Measurements from ENCODE around the gene WDR70.
"Not testable (repeated sequence)": the region's sequence is repeated elsewhere in the genome, so short reads cannot be mapped to it uniquely, and the experiment has no call there.

Gene WDR70

GRCh38 chr5:37792975-37793631 is 414.0 kb downstream of the WDR70 start:
- DNase-seq (ENCODE audit: low spot score): no peak
- TF ChIP-seq, protein P1, sequence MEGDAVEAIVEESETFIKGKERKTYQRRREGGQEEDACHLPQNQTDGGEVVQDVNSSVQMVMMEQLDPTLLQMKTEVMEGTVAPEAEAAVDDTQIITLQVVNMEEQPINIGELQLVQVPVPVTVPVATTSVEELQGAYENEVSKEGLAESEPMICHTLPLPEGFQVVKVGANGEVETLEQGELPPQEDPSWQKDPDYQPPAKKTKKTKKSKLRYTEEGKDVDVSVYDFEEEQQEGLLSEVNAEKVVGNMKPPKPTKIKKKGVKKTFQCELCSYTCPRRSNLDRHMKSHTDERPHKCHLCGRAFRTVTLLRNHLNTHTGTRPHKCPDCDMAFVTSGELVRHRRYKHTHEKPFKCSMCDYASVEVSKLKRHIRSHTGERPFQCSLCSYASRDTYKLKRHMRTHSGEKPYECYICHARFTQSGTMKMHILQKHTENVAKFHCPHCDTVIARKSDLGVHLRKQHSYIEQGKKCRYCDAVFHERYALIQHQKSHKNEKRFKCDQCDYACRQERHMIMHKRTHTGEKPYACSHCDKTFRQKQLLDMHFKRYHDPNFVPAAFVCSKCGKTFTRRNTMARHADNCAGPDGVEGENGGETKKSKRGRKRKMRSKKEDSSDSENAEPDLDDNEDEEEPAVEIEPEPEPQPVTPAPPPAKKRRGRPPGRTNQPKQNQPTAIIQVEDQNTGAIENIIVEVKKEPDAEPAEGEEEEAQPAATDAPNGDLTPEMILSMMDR (IDR thresholded peaks at IDR 0.05; ENCODE audit: extremely low read depth, missing control alignments): no peak

DNA sequence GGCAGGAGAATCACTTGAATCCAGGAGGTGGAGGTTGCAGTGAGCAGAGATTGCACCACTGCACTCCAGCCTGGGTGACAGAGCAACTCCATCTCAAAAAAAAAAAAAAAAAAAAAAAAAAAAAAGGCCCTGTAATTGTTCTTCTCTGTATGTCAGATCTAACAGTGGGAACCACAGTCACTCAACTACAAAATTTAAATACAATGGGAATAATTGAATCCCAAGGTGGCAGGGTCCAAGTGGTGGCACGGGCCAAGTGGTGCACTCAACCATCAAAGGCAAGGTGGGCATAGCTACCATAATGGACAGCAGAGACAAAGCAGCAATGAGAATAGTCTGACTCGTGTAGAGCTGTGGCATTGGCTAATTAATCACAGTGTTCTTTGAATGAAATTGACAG is 416.2 kb downstream of the WDR70 start:
- not testable (repeated sequence) for DNase-seq (ENCODE audit: low spot score)

DNA sequence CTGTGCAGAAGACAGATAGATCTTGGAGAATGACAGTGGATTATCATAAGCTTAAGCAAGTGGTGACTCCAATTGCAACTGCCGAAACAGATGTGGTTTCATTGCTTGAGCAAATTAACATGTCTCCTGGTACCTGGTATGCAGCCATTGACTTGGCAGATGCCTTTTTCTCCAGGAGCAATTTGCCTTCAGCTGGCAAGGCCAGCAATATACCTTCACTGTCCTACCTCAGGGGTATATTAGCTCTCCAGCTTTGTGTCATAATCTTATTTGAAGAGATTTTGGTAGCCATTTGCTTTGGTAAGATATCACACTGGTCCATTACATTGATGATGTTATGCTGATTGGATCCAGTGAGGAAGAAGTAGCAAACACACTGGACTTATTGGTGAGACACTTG is 417.3 kb downstream of the WDR70 start:
- not testable (repeated sequence) for DNase-seq (ENCODE audit: low spot score)

DNA sequence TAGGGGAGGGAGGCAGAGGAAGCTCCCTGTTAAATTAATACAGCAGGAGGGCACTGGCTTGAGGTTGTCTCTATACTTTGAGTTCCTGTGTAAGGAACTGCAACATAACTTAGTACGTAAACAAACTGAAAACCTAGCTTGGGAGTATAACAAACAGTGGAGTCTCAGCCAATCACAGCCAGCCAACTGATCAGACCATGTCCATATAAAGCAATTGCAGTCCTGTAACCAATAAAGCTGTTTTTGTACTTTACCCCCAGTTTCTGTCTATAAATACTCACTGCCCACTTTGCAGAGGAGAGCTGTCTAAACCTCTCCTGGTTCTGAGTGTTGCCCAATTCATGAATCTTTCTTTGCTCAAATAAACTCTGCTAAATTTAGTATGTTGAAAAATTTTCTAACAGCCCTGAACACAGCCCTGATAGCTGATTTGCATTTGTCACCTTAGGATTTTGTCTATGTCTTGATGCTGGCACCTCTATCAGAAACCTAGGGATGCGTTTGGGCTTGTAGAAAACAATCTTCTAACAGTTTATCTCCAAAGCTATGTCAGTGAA is 420.8 kb downstream of the WDR70 start:
- TF ChIP-seq, protein P1 (IDR thresholded peaks at IDR 0.05; ENCODE audit: extremely low read depth, missing control alignments): no peak
- DNase-seq (ENCODE audit: low spot score): no peak

DNA sequence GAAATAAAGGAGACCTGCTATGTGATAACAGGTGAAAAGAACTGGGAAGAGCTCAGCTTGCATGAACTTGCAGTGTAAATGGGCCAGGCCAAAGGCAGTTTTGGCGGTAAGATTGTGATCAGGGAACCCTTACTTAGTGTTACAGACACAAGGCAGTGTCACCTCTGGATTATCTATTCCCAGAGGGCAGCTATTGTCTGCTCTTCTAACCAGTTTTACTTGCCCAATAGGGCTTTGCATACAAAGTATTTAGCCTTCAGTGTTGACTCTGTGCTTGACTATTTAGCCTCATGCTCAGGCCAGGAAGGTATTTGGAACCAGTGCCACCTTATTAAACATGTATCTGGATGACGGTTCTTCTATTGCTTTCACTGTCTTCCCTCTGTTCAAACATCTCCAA is 422.4 kb downstream of the WDR70 start:
- DNase-seq (ENCODE audit: low spot score): no peak
- TF ChIP-seq, protein P1 (IDR thresholded peaks at IDR 0.05; ENCODE audit: extremely low read depth, missing control alignments): no peak
